Measurements from ENCODE around the gene RGS9.
"Not testable (repeated sequence)": the region's sequence is repeated elsewhere in the genome, so short reads cannot be mapped to it uniquely, and the experiment has no call there.

Gene RGS9

GRCh38 chr17:65115839-65116238, 21.3 kb upstream of the RGS9 start:
- DNase-seq (ENCODE audit: low read depth): no peak
- no peak for TF ChIP-seq CTCF (IDR thresholded peaks at IDR 0.05; ENCODE audit: insufficient read depth, low read depth, low read length, missing control alignments)
- H3K4me3 ChIP-seq (ENCODE audit: low read length): no peak overlapping the region

GRCh38 chr17:65116515-65116914, 20.7 kb upstream of the RGS9 start:
- DNase-seq (ENCODE audit: low read depth); H3K4me3 ChIP-seq (ENCODE audit: low read length): not testable (repeated sequence)

- DNase-seq (ENCODE audit: low read depth): no peak
- no peak for TF ChIP-seq CTCF (IDR thresholded peaks at IDR 0.05; ENCODE audit: insufficient read depth, low read depth, low read length, missing control alignments)
- no peak overlapping the region for H3K4me3 ChIP-seq (ENCODE audit: low read length)
Observed at GRCh38 chr17:65117384-65118035, 19.7 kb upstream of the RGS9 start.

- no peak overlapping the region for H3K4me3 ChIP-seq (ENCODE audit: low read length)
- no peak for DNase-seq (ENCODE audit: low read depth)
- TF ChIP-seq CTCF (IDR thresholded peaks at IDR 0.05; ENCODE audit: insufficient read depth, low read depth, low read length, missing control alignments): no peak
Observed at GRCh38 chr17:65121368-65121767, 15.8 kb upstream of the RGS9 start.

- TF ChIP-seq CTCF (IDR thresholded peaks at IDR 0.05; ENCODE audit: insufficient read depth, low read depth, low read length, missing control alignments): no peak
- DNase-seq (ENCODE audit: low read depth): peak; percentile 56
- H3K4me3 ChIP-seq (ENCODE audit: low read length): peak overlapping the region; percentile 56
Observed at GRCh38 chr17:65121916-65122806, 15.0 kb upstream of the RGS9 start.

- TF ChIP-seq CTCF (IDR thresholded peaks at IDR 0.05; ENCODE audit: insufficient read depth, low read depth, low read length, missing control alignments): no peak
- H3K4me3 ChIP-seq (ENCODE audit: low read length): peak overlapping the region; percentile 56
- DNase-seq (ENCODE audit: low read depth): peak; percentile 82
Observed at GRCh38 chr17:65122836-65123756, 14.1 kb upstream of the RGS9 start.
